C1 segment of cervical spinal cord (tissue), 14 donors: ENCODE data around the gene KIF6.

Source experiments
- DNase-seq, 14 donors: peaks; one replicate each; lab custom pipeline; 2025; lab: John Stamatoyannopoulos, UW

Gene KIF6

GRCh38 chr6:39664173-39664572 is 61.0 kb downstream of the KIF6 start:
- peak in 1 of 14 donors; percentile 32 for DNase-seq

DNA sequence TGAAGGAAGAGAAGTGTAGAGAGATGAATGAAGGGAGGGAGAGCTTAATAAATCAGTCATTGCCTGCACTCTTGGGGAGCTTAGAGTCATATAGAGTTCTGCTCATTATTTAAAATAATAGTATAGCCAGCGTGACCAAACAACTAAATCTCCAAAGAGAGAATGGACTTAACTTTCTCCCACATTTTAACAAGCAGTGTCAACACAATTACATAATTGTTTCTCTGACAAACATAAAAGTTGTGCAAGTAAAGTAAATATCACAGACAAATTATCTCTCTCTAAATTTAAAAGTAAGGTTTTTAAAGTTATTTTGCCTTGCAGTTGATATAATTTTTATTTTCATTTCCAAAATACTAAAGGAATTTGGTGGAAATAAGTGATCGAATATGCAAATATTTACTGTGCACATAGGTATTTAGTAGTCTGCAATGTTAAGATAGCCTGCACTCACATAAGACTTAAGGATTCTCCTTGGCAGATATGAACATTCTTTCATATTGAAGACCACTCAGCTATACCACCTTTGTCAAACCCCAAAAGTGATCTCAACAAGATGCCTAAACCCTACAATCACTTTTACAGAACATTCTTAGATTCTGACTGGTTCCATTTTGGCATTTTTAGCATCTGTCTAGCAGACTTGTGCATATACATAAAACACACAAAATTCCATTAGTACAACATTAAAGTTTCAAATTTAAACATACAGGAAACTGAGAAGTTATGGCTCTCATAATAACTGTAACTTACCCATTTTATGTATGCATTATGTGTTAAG is 67.7 kb downstream of the KIF6 start:
- DNase-seq: no peak

DNA sequence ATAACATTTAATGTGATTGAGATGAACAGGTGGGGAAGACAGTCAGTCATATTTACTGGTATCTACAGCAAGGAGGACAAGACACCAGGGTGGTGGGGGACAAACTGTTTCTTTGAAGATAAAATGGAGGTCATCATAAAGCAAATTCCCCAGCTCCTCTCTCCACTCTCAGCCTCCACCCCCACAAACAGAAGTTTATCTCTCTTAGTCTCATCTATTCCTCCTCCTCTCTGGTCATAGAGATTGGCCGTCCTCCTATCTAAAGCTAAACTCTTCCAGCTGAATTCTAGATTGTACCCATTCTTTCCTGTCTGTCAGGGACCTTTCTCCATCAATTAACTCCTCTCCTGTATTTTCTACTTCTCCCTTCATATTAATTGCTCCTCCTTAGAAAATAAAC is 71.1 kb downstream of the KIF6 start:
- no peak for DNase-seq

DNA sequence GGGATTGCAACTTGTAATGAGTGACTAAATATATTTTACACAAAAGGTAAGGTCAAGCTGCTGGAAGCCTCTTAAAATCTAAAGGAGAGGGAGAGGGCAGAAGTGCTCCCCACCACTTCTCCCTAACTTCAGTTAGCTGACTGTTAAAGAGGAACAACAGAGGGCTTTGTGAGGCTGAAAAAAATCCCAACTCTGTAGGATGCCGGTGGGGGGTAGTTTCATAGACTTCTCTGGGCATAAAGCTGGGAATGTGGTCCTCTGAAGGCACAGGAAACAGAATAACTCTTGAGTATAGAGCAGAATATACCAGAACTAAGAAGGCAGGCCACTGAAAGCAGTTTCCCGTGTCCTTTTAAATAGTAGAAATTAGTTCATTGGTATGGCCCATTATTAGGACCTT is 71.6 kb downstream of the KIF6 start:
- peak in 1 of 14 donors; percentile 18 for DNase-seq

GRCh38 chr6:39649996-39650395 is 75.2 kb downstream of the KIF6 start:
- DNase-seq: no peak

- DNase-seq: no peak
Observed at GRCh38 chr6:39646751-39647420, 78.3 kb downstream of the KIF6 start.

- no peak for DNase-seq
Observed at GRCh38 chr6:39642270-39642669, 82.9 kb downstream of the KIF6 start.

- no peak for DNase-seq
Observed at GRCh38 chr6:39638126-39638822, 86.9 kb downstream of the KIF6 start.

GRCh38 chr6:39634646-39635341 is 90.4 kb downstream of the KIF6 start:
- no peak for DNase-seq

DNA sequence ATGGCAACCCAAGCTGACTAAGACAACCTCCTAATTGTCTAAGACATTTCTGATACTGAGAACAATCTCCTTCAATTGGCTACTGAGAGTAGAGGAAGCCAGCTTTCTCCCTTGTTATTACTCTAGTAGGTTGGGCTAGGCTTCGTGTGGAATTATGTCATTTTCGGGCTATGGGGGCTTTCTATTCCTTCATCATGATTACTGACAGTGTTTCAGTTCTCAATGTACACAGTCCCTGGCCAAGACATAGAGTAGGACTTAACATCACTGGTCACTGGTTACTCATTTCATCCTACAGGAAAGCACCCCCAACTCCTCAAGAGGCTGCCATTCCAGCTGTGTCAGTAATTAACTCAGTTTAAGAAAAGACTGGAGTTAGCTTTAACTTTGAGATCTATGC is 100.0 kb downstream of the KIF6 start:
- DNase-seq: no peak

DNA sequence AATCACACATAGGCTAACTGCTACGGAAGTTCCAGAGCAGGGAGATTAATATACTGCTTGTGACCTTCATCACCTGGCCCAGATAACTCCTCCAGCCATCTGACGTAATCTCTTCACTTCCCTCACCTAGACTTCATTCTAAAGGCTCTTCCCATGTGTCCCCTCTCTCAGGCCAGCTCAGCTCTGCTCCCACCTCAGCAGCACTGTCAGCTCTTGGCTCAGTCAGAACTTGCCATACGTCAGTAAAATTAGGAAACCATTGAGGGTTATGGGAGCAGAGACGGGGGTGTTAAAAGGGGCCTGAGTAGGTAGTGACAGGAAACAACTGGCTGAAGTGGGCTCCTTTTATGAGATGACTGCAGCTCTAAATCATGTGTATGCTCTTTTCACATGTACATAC is 101.5 kb downstream of the KIF6 start:
- no peak for DNase-seq

GRCh38 chr6:39617520-39617919 is 107.7 kb downstream of the KIF6 start:
- DNase-seq: no peak

- DNase-seq: no peak
Observed at GRCh38 chr6:39617026-39617425, 108.2 kb downstream of the KIF6 start.

- DNase-seq: no peak
Observed at GRCh38 chr6:39615622-39616021, 109.6 kb downstream of the KIF6 start.

- no peak for DNase-seq
Observed at GRCh38 chr6:39614393-39614950, 110.7 kb downstream of the KIF6 start.

DNA sequence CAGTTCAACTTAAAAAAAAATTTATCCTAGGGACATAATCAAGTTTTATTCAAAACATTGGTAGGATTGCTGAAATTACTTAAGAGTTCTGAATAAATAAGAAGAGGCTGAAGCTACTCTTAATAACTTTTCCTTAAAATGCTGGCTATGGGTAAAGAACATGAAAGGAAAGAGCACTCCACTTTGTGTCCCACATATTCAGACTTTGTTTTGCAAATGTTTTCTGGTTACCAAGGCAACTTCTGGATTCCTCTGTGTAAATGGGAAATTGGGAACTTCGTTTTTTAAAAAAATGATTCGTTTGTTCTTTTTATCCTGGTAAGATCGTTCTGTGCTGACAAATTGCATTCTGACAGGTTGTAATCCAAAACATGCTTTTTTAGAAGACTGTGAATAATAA is 115.0 kb downstream of the KIF6 start:
- DNase-seq: no peak

DNA sequence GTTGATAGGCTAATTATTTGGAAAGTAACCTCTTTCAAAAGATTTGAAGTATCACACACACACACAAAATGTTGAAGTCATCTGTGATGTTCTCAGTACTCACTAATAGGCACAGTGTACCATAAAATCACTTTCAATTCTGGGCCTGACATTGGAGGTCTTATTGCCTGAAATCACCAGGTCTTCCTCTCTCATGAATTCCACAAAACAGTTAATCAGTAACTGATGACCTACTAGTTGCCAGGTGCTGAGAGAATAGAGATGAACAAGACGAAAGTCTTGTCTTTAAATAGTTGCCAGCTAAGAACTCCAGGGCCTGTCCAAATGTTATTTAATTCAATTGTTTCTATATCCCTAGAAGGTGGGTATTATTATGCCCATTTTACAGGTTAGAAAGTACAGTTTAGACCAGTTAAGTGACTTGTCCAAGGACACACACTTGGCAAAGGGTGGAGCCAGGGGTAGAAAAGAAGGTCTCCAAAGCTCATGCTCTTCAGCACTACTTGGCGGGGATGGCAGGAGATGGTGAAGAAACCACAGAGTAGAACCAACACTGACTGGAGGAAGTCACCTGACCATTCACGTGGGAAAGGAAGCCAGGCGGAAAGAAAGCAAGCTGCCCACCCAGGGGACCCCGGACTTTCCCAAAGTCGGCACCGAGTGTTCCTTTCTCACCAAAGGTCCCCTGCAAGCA is 116.4 kb downstream of the KIF6 start:
- no peak for DNase-seq

- no peak for DNase-seq
Observed at GRCh38 chr6:39602601-39603519, 122.3 kb downstream of the KIF6 start.

DNA sequence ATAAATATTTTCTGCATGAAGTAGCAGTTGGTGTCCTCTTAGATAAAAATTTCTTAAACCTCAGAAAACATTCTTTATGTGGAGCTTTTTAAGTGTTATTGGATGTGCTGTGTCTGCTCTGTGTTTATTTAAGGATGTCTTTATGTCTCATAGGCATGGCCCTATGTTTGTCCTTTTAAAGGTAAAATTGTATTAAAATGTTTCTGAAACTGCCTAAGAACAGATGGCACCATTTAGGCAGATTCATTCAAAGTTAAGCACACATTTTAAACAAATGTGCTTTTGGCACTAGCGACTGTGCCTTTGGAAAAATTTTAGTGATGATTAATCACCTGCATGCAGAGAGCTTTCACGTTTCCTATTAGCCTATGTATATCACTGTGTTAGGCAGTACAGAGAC is 125.2 kb downstream of the KIF6 start:
- no peak for DNase-seq

- no peak for DNase-seq
Observed at GRCh38 chr6:39599341-39599740, 125.9 kb downstream of the KIF6 start.
